PC-9 (cell line): Measurements from ENCODE around the gene HIF1A. TPM values are rescaled to one million over a fixed set of nuclear protein-coding genes. Genes with fewer than 3 reads are reported as not detected.

Experiments used
- BruUV-seq: library from RNA; stranded (reverse); fragments of 400-500 nt; replicated peaks from 2 replicates; lab custom pipeline; 2021; lab: Mats Ljungman, UMichigan
- CTCF ChIA-PET: fragments of 300-600 bp; sonication (Branson Sonifier 250); formaldehyde crosslinking; loops from one replicate; lab custom pipeline; 2022; ENCODE audit warnings: antibody characterized with exemption; lab: Charles Lee
- POLR2A ChIA-PET: fragments of 300-600 bp; sonication (Branson Sonifier 250); formaldehyde crosslinking; loops from one replicate; lab custom pipeline; 2022; ENCODE audit warnings: antibody characterized with exemption; ENCODE audit not compliant: unreplicated experiment; lab: Charles Lee
- DNase-seq, 2 experiments: peaks; one replicate each; pipeline versions ENCODE4 v3.0.0 to v3.0.0-alpha.2; 2015 to 2022; ENCODE audit warnings: mixed read lengths in 1 of 2
- H2AFZ ChIP-seq: fragments of 200-600 bp; sonication (generic); 2 replicates; pipeline ENCODE4 v1.8.1; 2017; ENCODE audit warnings: antibody characterized with exemption
- H3F3A ChIP-seq: fragments of 200-600 bp; sonication (generic); 2 replicates; pipeline ENCODE4 v1.8.1; 2017; ENCODE audit warnings: antibody characterized with exemption, mild to moderate bottlenecking, low read depth; ENCODE audit not compliant: insufficient read depth
- H3K27ac ChIP-seq: fragments of 200-600 bp; sonication (generic); 2 replicates; pipeline ENCODE4 v1.6.1; 2016; ENCODE audit warnings: mixed run types
- H3K27me3 ChIP-seq: fragments of 200-600 bp; sonication (generic); 2 replicates; pipeline ENCODE4 v1.6.1; 2016; ENCODE audit warnings: low read depth, mixed run types; ENCODE audit not compliant: insufficient read depth
- H3K36me3 ChIP-seq: fragments of 200-600 bp; sonication (generic); 2 replicates; pipeline ENCODE4 v1.6.1; 2016; ENCODE audit warnings: low read depth, mixed run types
- H3K4me1 ChIP-seq: fragments of 200-600 bp; sonication (generic); replicated peaks from 2 replicates; pipeline ENCODE4 v1.6.1; 2016; ENCODE audit warnings: mixed run types; ENCODE audit not compliant: insufficient read depth
- H3K4me2 ChIP-seq: fragments of 200-600 bp; sonication (generic); 2 replicates; pipeline ENCODE4 v1.6.1; 2017; ENCODE audit warnings: mixed run types
- H3K4me3 ChIP-seq: fragments of 200-600 bp; sonication (generic); 2 replicates; pipeline ENCODE4 v1.6.1; 2016; ENCODE audit warnings: mixed run types
- H3K79me2 ChIP-seq: fragments of 200-600 bp; sonication (generic); 2 replicates; pipeline ENCODE4 v1.6.1; 2017; ENCODE audit warnings: low read depth, mixed run types
- H3K9me2 ChIP-seq: fragments of 200-600 bp; sonication (generic); 2 replicates; pipeline ENCODE4 v1.8.1; 2017; ENCODE audit warnings: mild to moderate bottlenecking; ENCODE audit not compliant: insufficient read depth
- H3K9me3 ChIP-seq: fragments of 200-600 bp; sonication (generic); 2 replicates; pipeline ENCODE4 v1.8.1; 2016; ENCODE audit warnings: low read depth; ENCODE audit not compliant: insufficient read depth
- H4K20me1 ChIP-seq: fragments of 200-600 bp; sonication (generic); 2 replicates; pipeline ENCODE4 v1.8.1; 2017; ENCODE audit not compliant: insufficient read depth
- CTCF ChIP-seq: fragments of 200-600 bp; sonication (generic); conservative IDR thresholded peaks from 2 replicates; pipeline ENCODE4 v1.6.1; 2017; ENCODE audit warnings: mixed run types, antibody characterized with exemption, mild to moderate bottlenecking, moderate library complexity
- EZH2 ChIP-seq: fragments of 200-600 bp; sonication (generic); IDR thresholded peaks from 2 replicates; pipeline ENCODE4 v1.8.0; 2017; ENCODE audit warnings: antibody characterized with exemption, low read depth
- intact Hi-C: fragments of 100-400 bp; cut with micrococcal nuclease; formaldehyde crosslinking; loops from one replicate; pipeline ENCODE4 v1.10.0; 2022; ENCODE audit not compliant: unreplicated experiment
- total RNA-seq: library from RNA; stranded (reverse); gene quantifications from 2 replicates; pipeline ENCODE4 v1.2.3, GENCODE V29; 2021

The HIF1A gene
- total RNA-seq, 1 experiment from 2014 or later, result 146 TPM

GRCh38 chr14:61695695-61696527 lies 598 bp downstream of the HIF1A start:
- peak in 1 of 2 experiments; percentile 42 for DNase-seq
- Histone ChIP-seq H3K9me2 (no peaks in the 10 kb centered on the region), H3K4me2 (peak overlapping the region; percentile 95), H3F3A (peaks cover 9% of the 10 kb centered on the region), H3K4me1 (peaks cover 36% of the 10 kb centered on the region), H3K4me3 (peak overlapping the region; percentile 85), H3K9me3 (no peaks in the 10 kb centered on the region), H3K36me3 (peaks cover 28% of the 10 kb centered on the region), H3K79me2 (peaks cover 56% of the 10 kb centered on the region), H3K27me3 (no peaks in the 10 kb centered on the region), H3K27ac (peak overlapping the region; percentile 93), H2AFZ (no peak overlapping the region), H4K20me1 (peaks cover 50% of the 10 kb centered on the region)
- TF ChIP-seq EZH2, result no peak
- no peak for TF ChIP-seq CTCF
- intact Hi-C loops, result loop anchor here (1.0 to 5.0 kb wide), 7 partner anchors 34 to 224 kb away; no protein-coding TSS in a partner anchor
- ChIA-PET POLR2A (interaction anchor here (0.6 to 1.0 kb wide), 5 partner anchors 19 to 232 kb away, joined by 3 to 20 read pairs (median 4); no protein-coding TSS in a partner anchor), CTCF (interaction anchor here (0.6 kb wide), 1 partner anchor 974 kb away, joined by 3 read pairs; no protein-coding TSS in a partner anchor)
- TSS peak; percentile 46 for BruUV-seq

- Histone ChIP-seq H3K79me2 (peaks cover 65% of the 10 kb centered on the region), H3K4me3 (peak overlapping the region; percentile 85), H3K4me1 (peaks cover 45% of the 10 kb centered on the region), H3K9me2 (no peaks in the 10 kb centered on the region), H3K27me3 (no peaks in the 10 kb centered on the region), H3F3A (peaks cover 9% of the 10 kb centered on the region), H3K27ac (peak overlapping the region; percentile 93), H2AFZ (no peak overlapping the region), H3K36me3 (peaks cover 28% of the 10 kb centered on the region), H4K20me1 (peaks cover 59% of the 10 kb centered on the region), H3K4me2 (peak overlapping the region; percentile 95), H3K9me3 (no peaks in the 10 kb centered on the region)
- DNase-seq, result no peak
- TF ChIP-seq CTCF (no peak), EZH2 (no peak)
- ChIA-PET POLR2A (interaction anchor here (0.6 kb wide), 2 partner anchors 137 to 219 kb away, joined by 4 to 5 read pairs; no protein-coding TSS in a partner anchor), CTCF (interaction anchor here (0.8 to 0.9 kb wide), 2 partner anchors 127 to 137 kb away, joined by 3 read pairs; no protein-coding TSS in a partner anchor)
- BruUV-seq, result no TSS peak
- intact Hi-C loops, result loop anchor here (5.0 kb wide), 1 partner anchor 55 kb away; no protein-coding TSS in a partner anchor
Observed at GRCh38 chr14:61696753-61697318, 1.5 kb downstream of the HIF1A start.
